GM18526 (cell line): ENCODE measurements around the gene C16orf96.

Experiments
- POLR2A ChIP-seq: IDR thresholded peaks from 3 replicates; pipeline ENCODE4 v1.6.1; 2011; ENCODE audit not compliant: insufficient read length; ENCODE audit errors: extremely low read depth

C16orf96 gene

GRCh38 chr16:4612977-4613635, 57.0 kb downstream of the C16orf96 start:
- TF ChIP-seq POLR2A, result no peak

- no peak for TF ChIP-seq POLR2A
Observed at GRCh38 chr16:4613636-4614570, 57.8 kb downstream of the C16orf96 start.

- TF ChIP-seq POLR2A, result peak; percentile 71
Observed at GRCh38 chr16:4614571-4615383, 58.6 kb downstream of the C16orf96 start, which contains the start of gene UBALD1. Gene UBALD1, minus strand, starts transcription at chr16:4614888. Its CDS starts 91 bp downstream, at chr16:4614797.

DNA sequence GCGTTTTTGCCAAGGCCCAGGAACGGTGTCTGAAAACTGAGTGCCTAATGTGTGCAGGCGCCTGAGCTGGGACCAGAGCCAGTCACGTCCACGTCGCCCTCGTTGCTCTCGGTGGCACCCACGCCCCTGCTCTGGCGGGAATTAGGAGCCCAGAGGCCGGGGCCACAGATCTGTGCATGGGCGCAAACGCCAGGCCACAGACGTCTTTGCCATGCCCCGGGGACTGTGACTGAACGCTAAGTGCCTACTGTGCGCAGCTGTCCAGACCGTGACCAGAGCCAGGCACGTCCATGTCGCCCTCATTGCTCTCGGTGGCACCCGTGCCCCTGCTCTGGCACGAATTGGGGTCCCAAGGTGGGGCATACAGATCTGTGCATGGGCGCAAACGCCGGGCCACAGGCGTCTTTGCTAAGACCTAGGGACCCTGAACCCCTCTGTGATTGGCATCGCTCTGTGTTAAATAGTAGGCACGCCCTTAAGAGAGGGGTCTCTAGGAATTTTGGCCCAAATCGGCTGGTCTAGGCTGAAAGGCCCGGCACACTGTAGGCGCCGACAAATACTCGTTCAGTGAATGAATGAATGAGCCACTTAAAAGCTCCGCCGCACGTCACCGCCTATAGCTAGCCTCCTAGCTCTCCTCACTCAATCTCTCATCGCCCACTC, 59.4 kb downstream of the C16orf96 start:
- no peak for TF ChIP-seq POLR2A

- TF ChIP-seq POLR2A, result peak; percentile 54
Observed at GRCh38 chr16:4616047-4616811, 60.1 kb downstream of the C16orf96 start.

GRCh38 chr16:4617880-4618279, 61.7 kb downstream of the C16orf96 start:
- no peak for TF ChIP-seq POLR2A

DNA sequence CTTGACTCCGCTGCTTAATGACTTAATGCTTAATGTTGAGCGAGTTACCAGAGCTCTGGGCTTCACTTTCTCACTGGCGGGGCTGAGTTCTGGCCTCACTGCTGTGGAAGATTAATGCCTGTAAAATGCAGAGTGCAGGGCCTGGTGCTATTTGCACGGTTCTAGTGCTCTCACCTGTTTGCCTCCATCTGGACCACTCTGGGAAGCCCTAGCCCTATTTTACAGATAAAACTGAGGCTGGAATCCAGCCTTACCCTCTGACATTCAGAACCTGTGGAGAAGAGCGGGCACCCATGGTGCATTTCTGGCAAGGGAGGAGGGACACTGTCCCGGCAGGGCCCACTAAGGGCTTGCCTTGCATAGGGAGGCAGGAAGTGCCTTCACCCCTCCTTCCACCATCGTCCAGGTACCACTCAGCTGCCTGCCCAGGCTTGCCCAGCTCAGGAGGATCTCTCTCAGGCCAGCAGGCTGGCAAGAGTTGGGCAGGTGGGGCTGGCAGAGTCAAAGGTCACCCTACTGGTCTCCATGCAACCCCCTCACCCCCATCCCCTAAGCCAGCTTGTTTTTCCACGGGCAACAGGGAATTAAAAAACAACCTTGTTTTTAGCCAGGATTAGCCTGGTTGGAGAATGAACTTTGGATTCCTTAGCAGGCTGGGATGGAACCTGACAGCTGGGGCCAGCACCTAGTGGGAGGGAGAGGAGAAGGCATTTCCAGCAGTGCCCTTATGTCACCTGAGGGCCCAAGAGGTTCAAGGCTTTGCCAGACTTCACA, 62.7 kb downstream of the C16orf96 start:
- no peak for TF ChIP-seq POLR2A

- no peak for TF ChIP-seq POLR2A
Observed at GRCh38 chr16:4623593-4623992, 67.5 kb downstream of the C16orf96 start.

GRCh38 chr16:4624015-4624826, 68.1 kb downstream of the C16orf96 start, which contains the start of gene MGRN1:
Gene MGRN1, plus strand, starts transcription at chr16:4624826. Its CDS starts 135 bp downstream, at chr16:4624961.
- no peak for TF ChIP-seq POLR2A

GRCh38 chr16:4624827-4625559, 68.9 kb downstream of the C16orf96 start:
- peak; percentile 83 for TF ChIP-seq POLR2A

- TF ChIP-seq POLR2A, result no peak
Observed at GRCh38 chr16:4625560-4626159, 69.5 kb downstream of the C16orf96 start.
